GM18507 (cell line): ENCODE measurements around the gene IYD.
"Not testable (repeated sequence)": the region's sequence is repeated elsewhere in the genome, so short reads cannot be mapped to it uniquely, and the experiment has no call there.

Source experiments
- DNase-seq: peaks from one replicate; pipeline ENCODE4 v3.0.0; 2011; ENCODE audit warnings: low read depth; ENCODE audit not compliant: insufficient read length; ENCODE audit errors: extremely low spot score
- FAIRE-seq: peaks from 2 replicates; lab custom pipeline; 2011; peaks lifted over from hg19 to GRCh38; lab: Jason Lieb, UNC

The IYD gene

GRCh38 chr6:150420926-150421325, 52.1 kb downstream of the IYD start:
- DNase-seq (no peak), FAIRE-seq (no peak)

- DNase-seq (no peak), FAIRE-seq (no peak)
These were observed 56.7 kb downstream of the IYD start for GRCh38 chr6:150425508-150425907.

- FAIRE-seq = no peak
These were observed 57.4 kb downstream of the IYD start for GRCh38 chr6:150426198-150426597.

GRCh38 chr6:150427037-150427602, 58.3 kb downstream of the IYD start:
- DNase-seq = no peak
- FAIRE-seq = no peak

More at GRCh38 chr6:150426198-150426597, 57.4 kb downstream of the IYD start:
- no peak for DNase-seq

- DNase-seq = no peak
- FAIRE-seq = no peak
These were observed 59.0 kb downstream of the IYD start for GRCh38 chr6:150427843-150428242.

- no peak for DNase-seq
- FAIRE-seq = no peak
These were observed 62.0 kb downstream of the IYD start for GRCh38 chr6:150430815-150431214.

GRCh38 chr6:150435360-150435759, 66.5 kb downstream of the IYD start:
- DNase-seq (no peak), FAIRE-seq (no peak)

- DNase-seq (no peak), FAIRE-seq (no peak)
These were observed 67.0 kb downstream of the IYD start for GRCh38 chr6:150435832-150436231.

GRCh38 chr6:150439373-150439772, 70.6 kb downstream of the IYD start:
- FAIRE-seq = no peak
- DNase-seq = no peak

- FAIRE-seq = no peak
These were observed 74.8 kb downstream of the IYD start for GRCh38 chr6:150443621-150444020.

GRCh38 chr6:150444308-150444707, 75.5 kb downstream of the IYD start:
- no peak for DNase-seq
- FAIRE-seq = no peak

More at GRCh38 chr6:150443621-150444020, 74.8 kb downstream of the IYD start:
- no peak for DNase-seq

- DNase-seq (no peak), FAIRE-seq (no peak)
These were observed 76.7 kb downstream of the IYD start for GRCh38 chr6:150445486-150445885.

GRCh38 chr6:150448221-150448620, 79.4 kb downstream of the IYD start:
- no peak for DNase-seq
- FAIRE-seq = no peak

- not testable (repeated sequence) for FAIRE-seq, DNase-seq
These were observed 80.2 kb downstream of the IYD start for GRCh38 chr6:150449055-150449454.

GRCh38 chr6:150450918-150451317, 82.1 kb downstream of the IYD start:
- no peak for FAIRE-seq
- no peak for DNase-seq

GRCh38 chr6:150451807-150452427, 83.1 kb downstream of the IYD start:
- DNase-seq = no peak
- no peak for FAIRE-seq

- DNase-seq (no peak), FAIRE-seq (no peak)
These were observed 83.8 kb downstream of the IYD start for GRCh38 chr6:150452428-150453243.

- no peak for DNase-seq
- FAIRE-seq = no peak
These were observed 84.5 kb downstream of the IYD start for GRCh38 chr6:150453357-150453756.
